Measurements from ENCODE around the gene NSUN6.
"Not testable (repeated sequence)": the region's sequence is repeated elsewhere in the genome, so short reads cannot be mapped to it uniquely, and the experiment has no call there.

NSUN6 gene

DNA sequence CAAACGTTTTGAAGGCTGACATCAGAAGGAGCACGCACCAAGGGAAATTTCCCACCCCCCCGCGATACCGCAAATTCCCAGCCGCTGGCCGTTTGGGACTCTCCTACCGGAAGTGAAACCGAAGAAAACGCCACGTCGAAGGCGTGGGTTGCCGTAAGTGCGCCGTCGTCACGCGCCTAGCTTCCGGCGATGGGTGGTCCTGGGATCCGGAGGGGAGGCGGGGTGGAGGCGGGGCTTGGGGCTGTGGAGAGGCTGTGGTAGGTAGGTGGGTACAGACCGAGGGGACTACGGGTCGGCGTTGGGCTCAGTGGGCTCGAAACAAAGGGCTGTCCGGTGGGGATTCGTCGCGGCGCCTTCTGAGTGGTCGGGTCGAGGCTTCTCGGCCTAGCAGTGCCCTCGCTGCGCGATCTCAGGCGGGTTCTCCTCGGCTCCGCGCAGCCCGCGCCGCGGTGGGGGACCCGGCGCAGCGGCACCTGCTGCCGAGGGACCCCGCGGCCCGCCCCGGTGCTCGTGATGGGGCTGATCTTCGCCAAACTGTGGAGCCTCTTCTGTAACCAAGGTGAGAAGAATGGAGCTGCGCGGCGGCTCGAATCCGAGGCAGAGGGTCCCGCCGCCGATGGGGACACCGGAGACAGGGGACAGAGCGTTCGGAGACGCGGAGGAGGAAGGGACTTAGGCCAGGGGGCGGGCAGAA is 7.9 kb upstream of the NSUN6 start, which contains the start of gene ARL5B:
Gene ARL5B, plus strand, starts transcription at position 307 of the 694 bp plus-strand sequence. Its CDS starts 207 bp downstream, at position 514.
- peak; percentile 99 for DNase-seq

- DNase-seq, result peak; percentile 62
Observed at GRCh38 chr10:18658271-18659124, 7.1 kb upstream of the NSUN6 start.

- no peak for DNase-seq
Observed at GRCh38 chr10:18656724-18657123, 5.3 kb upstream of the NSUN6 start.

- no peak for DNase-seq
Observed at GRCh38 chr10:18653112-18653511, 1.7 kb upstream of the NSUN6 start.

- no peak for DNase-seq
Observed at GRCh38 chr10:18650404-18650997, 886 bp downstream of the NSUN6 start.

DNA sequence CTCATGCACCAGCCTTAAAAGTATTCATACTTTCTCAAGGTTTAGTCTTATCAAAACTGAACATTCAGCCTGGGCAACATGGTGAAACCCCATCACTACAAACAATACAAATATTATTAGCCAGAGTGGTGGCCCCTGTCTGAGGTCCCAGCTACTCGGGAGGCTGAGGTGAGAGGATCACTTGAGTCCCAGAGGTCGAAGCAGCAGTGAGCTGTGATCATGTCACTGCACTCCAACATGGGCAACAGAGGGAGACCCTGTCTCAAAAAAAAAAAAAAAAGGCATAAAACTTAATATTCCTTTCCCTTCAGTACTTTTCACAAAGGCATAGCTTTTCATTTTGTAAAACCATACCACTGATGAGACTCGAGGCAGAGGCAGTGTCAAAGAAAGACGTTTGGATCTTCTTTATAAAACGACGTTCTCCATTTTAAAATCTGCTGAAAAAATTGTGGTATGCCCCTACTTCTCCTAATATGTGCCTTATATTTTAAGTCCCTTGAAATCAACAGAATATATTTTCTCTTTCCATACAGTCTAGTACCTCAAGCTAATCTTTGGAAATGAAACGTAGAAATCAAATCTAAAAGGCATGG is 1.9 kb downstream of the NSUN6 start:
- no peak for DNase-seq

- DNase-seq, result no peak
Observed at GRCh38 chr10:18647945-18648344, 3.4 kb downstream of the NSUN6 start.

- DNase-seq, result no peak
Observed at GRCh38 chr10:18647151-18647550, 4.2 kb downstream of the NSUN6 start.

DNA sequence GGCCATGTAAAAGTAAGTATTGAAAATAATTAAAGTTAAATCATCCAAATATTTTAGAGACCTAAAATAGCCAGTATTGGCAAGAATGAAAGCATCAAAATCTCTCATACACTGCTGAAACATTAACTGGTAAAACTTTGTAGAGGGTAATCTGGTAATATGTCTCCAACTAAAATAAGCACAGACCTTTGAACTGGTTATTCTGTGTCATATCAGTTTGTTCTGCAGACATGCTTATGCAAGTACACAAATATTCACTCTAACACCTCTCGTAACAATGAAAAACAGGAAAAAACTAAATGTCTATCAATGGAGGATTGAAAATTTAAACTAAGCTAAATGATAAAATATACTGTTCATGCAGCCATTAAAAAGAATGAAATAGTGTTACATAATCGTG is 11.7 kb downstream of the NSUN6 start:
- not testable (repeated sequence) for DNase-seq

DNA sequence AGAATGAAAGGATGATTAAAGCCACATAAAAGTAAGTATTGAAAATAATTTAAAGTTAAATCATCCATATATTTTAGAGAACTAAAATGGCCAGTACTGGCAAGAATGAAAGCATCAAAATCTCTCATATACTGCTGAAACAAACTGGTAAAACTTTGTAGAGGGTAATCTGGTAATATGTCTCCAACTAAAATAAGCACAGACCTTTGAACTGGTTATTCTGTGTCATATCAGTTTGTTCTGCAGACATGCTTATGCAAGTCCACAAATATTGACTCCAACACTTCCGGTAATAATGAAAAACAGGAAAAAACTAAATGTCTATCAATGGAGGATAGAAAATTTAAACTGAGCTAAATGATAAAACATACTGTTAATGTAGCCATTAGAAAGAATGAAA is 14.0 kb downstream of the NSUN6 start:
- not testable (repeated sequence) for DNase-seq

DNA sequence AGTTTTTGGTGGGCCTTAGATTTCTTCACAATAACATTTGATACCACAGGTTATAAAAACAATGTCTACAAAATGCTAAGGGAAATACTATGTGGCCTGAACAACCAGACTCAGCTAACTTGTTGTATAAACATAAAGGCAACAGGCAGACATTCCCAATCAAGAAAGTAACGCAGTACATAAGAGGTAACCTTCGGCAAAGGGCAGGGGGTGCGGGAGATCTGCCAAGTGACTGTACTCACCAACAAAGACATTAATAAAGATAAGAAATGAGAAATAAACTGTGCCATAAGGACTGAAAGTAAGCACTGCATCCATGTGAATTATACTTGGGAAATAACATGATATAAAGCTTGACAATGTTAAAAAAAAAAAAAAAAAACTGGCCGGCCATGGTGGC is 15.4 kb downstream of the NSUN6 start:
- no peak for DNase-seq

GRCh38 chr10:18632500-18632899 is 18.9 kb downstream of the NSUN6 start:
- DNase-seq, result not testable (repeated sequence)

DNA sequence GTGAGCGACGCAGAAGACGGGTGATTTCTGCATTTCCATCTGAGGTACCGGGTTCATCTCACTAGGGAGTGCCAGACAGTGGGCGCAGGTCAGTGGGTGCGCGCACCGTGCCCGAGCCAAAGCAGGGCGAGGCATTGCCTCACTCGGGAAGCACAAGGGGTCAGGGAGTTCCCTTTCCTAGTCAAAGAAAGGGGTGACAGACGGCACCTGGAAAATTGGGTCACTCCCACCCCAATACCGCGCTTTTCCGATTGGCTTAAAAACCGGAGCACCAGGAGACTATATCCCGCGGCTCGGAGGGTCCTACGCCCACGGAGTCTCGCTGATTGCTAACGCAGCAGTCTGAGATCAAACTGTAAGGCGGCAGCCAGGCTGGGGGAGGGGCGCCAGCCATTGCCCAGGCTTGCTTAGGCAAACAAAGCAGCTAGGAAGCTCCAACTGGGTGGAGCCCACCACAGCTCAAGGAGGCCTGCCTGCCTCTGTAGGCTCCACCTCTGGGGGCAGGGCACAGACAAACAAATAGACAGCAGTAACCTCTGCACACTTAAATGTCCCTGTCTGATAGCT is 23.9 kb downstream of the NSUN6 start:
- peak; percentile 77 for DNase-seq

DNA sequence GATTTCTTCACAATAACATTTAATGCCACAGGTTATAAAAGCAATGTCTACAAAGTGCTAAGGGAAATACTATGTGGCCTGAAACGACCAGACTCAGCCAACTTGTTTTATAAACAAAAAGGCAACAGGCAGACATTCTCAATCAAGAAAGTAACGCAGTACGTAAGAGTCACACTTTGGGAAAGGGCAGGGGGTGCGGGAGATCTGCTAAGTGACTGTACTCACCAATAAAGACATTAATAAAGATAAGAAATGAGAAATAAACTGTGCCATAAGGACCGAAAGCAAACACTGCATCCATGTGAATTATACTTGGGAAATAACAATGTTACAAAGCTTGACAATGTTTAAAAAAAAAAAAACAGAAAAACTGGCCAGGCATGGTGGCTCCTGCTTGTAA is 25.5 kb downstream of the NSUN6 start:
- no peak for DNase-seq

- not testable (repeated sequence) for DNase-seq
Observed at GRCh38 chr10:18623671-18624070, 27.7 kb downstream of the NSUN6 start.

DNA sequence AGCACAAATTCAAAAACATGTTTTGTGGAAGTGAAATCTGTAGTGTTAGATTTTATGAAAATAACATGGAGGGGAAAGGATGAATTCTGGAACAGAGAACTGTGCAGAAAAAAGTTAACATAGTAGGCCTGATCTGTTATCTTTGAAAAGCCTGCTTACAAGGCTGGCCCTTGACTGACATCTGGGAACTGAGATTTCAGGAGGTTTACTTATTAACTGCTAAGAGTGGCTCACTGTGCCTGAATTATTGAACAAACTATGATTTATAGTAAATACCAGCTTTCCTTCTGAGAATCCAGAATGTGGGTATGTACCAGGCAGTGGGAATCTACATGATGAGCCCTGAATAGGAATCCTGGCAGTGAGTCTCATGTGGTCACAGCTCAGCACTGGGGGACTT is 30.5 kb downstream of the NSUN6 start:
- no peak for DNase-seq

- DNase-seq, result no peak
Observed at GRCh38 chr10:18619016-18619415, 32.4 kb downstream of the NSUN6 start.

- DNase-seq, result no peak
Observed at GRCh38 chr10:18616337-18616736, 35.0 kb downstream of the NSUN6 start.

DNA sequence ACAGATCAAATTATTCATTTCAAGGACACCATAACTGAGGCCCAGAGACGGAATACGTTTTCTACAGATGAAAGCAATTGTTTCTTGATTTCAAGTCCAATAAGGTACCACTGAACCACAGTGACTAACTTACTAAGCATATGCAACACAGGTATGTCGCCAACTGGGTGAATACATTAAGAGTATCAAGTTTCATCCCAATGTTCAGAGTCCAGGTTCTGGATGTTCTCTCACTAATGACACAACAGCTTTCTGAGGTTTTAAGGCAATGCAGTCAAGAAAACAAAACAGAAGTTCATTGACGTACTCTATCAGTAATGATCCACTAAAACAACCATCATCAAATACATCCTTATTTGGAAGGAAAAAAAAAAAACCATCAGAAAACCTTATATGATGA is 35.8 kb downstream of the NSUN6 start:
- DNase-seq, result no peak

DNA sequence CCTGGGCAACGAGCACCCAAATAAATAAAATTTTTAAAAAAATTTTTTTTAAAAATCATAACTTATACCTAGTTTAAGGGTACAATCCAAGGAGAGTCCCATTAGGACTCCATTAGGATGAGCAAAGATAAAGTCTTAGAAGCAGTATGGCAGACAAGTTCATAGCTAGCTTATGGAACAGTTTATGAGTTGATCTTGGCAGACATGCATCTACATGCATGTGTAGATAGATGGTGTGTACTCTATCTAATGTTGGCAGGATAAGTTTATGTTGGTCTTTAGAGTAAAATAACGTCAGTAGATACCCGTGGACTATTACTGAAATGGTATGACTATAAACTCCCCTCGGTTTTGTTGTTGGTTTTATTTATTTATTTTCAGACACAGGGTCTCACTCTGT is 40.2 kb downstream of the NSUN6 start:
- no peak for DNase-seq

DNA sequence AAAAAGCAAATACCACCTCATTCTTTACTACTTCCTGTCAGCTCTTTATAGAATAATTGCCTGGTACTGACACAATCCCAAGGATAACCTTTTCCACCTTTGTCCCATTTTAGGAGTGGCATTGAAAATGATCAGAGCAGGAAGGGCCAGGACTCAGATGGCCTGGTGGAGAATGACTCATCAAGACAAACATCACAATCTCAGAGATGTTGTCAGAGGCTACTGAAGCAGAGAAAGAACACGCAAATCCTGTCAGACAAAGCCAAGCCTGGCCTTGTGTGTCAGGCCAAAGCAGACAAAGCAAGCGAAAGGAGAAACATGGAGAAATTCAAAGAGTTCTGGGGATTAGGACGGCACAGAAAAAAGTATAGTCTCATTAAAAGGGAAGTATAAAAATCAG is 40.9 kb downstream of the NSUN6 start:
- no peak for DNase-seq

DNA sequence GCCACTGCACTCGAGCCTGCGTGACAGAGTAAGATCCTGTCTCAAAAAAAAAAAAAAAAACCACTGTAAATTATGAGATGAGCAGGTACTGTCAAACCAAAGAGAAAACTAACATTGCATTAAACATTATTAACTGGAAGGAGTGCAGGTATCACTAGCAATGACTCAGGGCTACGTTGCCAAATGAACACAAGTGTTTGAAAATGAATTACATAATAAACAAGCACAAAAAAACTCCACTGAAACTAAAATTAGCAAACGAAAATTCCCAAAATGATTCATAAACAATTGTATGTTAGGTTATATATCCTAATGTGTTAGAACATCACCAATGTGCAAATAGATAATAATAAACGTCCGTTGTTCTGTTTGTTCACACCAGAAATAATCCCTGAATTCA is 42.8 kb downstream of the NSUN6 start:
- no peak for DNase-seq
